ENCODE data around the gene RHOG. TPM values are rescaled to one million over a fixed set of nuclear protein-coding genes. Genes with fewer than 3 reads are reported as not detected.

The RHOG gene
- total and polyA plus RNA-seq, 7 donors, result 37.3 to 90.3 (median 48.7) TPM

DNA sequence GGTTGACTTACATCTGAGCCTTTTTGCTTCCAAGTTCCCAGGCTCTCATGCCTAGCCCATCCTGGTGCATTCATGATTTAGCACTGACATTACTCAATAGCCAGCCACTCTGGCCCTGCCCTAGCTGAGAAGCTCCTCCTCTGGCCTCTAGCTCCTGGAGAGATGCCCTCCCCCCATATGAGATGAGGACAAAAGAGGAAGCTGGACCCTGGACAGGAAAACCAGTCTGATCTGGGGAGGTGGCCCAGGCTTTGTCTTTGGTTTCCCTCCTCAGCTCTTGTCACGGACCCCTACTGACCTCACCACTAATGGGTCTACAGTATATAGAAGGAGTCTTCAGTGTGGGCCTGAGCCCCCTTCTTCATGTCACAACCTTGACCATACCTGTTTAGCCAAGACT is 3.0 kb downstream of the RHOG start:
- H3K36me3 ChIP-seq, result peaks cover 0 to 11% (median 0%) of the 10 kb centered on the region in 4 donors
- H3K4me3 ChIP-seq, result no peak overlapping the region
- H3K27ac ChIP-seq, result peak overlapping the region in 3 of 4 donors; percentile 29 to 98 (median 47)
- peak; percentile 76 for DNase-seq
- peaks cover 1 to 73% (median 48%) of the 10 kb centered on the region in 4 donors for H3K4me1 ChIP-seq
- WGBS, 2 donors, result 58 to 100% methylated on average over 1 of the region's 1 CpG
- TF ChIP-seq, protein P1, sequence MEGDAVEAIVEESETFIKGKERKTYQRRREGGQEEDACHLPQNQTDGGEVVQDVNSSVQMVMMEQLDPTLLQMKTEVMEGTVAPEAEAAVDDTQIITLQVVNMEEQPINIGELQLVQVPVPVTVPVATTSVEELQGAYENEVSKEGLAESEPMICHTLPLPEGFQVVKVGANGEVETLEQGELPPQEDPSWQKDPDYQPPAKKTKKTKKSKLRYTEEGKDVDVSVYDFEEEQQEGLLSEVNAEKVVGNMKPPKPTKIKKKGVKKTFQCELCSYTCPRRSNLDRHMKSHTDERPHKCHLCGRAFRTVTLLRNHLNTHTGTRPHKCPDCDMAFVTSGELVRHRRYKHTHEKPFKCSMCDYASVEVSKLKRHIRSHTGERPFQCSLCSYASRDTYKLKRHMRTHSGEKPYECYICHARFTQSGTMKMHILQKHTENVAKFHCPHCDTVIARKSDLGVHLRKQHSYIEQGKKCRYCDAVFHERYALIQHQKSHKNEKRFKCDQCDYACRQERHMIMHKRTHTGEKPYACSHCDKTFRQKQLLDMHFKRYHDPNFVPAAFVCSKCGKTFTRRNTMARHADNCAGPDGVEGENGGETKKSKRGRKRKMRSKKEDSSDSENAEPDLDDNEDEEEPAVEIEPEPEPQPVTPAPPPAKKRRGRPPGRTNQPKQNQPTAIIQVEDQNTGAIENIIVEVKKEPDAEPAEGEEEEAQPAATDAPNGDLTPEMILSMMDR (IDR thresholded peaks at IDR 0.05), result no peak
- TF ChIP-seq POLR2A (IDR thresholded peaks at IDR 0.05) (no peak), POLR2AphosphoS5 (IDR thresholded peaks at IDR 0.05) (no peak), EP300 (IDR thresholded peaks at IDR 0.05) (no peak)
- H3K27me3 ChIP-seq, result no peaks in the 10 kb centered on the region
- intact Hi-C loops (cut with DNase I), result no loop called here
- no peaks in the 10 kb centered on the region for H3K9me3 ChIP-seq

DNA sequence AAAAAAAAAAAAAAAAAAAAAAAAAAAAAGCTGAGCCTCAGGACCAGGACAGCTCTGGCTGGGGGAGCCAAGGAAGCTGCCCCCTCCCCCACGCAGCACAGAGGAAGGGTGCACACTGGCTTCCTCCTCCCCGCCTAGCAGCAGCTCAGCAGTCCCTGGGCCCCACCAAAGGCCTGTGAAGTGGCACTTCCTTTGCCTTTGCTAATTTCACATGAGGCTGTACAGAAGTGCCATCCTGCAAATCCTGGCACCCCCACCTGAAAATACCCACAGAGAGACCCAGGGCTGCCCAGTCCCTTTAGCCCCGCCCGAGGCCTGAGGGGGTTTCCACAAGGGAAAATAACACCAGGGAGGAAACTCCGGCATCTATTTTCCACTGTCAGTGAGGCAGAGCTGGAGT is 3.9 kb downstream of the RHOG start:
- TF ChIP-seq, protein P1 (IDR thresholded peaks at IDR 0.05), result no peak
- no peak for TF ChIP-seq POLR2AphosphoS5 (IDR thresholded peaks at IDR 0.05)
- TF ChIP-seq EP300 (IDR thresholded peaks at IDR 0.05), result no peak
- no peak for TF ChIP-seq POLR2A (IDR thresholded peaks at IDR 0.05)
- Histone ChIP-seq H3K27me3 (no peaks in the 10 kb centered on the region), H3K4me3 (no peak overlapping the region), H3K27ac (peak overlapping the region in 3 of 4 donors; percentile 29 to 35 (median 31)), H3K9me3 (no peaks in the 10 kb centered on the region), H3K4me1 (peaks cover 2 to 71% (median 54%) of the 10 kb centered on the region in 4 donors), H3K36me3 (peaks cover 0 to 11% (median 1%) of the 10 kb centered on the region in 4 donors)
- DNase-seq, result no peak
- 59 to 83% methylated on average over 5 of the region's 5 CpGs for WGBS, 2 donors
- intact Hi-C loops (cut with DNase I), result no loop called here

DNA sequence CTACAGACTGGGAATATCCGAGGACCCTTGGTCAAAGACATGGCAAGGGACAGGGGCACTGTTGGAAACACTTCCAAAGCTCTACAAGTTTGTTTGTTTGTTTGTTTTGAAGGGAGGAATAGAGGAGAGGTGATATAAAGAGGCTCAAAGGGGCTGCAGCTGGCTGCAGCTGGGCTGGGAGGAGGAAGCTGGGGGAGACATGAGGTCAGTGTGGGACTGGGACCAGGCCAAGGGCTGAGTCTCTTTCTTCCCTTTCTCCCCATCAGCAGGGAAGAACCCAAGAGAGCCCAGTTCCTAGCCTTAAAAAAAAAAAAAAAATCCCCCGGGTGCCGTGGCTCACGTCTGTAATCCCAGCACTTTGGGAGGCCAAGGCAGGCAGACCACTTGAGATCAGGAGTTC is 5.0 kb downstream of the RHOG start:
- WGBS, 2 donors, result 61 to 80% methylated on average over 4 of the region's 4 CpGs
- Histone ChIP-seq H3K4me1 (peaks cover 2 to 65% (median 52%) of the 10 kb centered on the region in 4 donors), H3K27ac (peak overlapping the region in 3 of 4 donors; percentile 8 to 31 (median 27)), H3K27me3 (no peaks in the 10 kb centered on the region), H3K36me3 (peaks cover 0 to 18% (median 2%) of the 10 kb centered on the region in 4 donors), H3K9me3 (no peaks in the 10 kb centered on the region), H3K4me3 (no peak overlapping the region)
- intact Hi-C loops (cut with DNase I), result no loop called here
- TF ChIP-seq, protein P1 (IDR thresholded peaks at IDR 0.05), result no peak
- no peak for TF ChIP-seq POLR2AphosphoS5 (IDR thresholded peaks at IDR 0.05)
- DNase-seq, result no peak

DNA sequence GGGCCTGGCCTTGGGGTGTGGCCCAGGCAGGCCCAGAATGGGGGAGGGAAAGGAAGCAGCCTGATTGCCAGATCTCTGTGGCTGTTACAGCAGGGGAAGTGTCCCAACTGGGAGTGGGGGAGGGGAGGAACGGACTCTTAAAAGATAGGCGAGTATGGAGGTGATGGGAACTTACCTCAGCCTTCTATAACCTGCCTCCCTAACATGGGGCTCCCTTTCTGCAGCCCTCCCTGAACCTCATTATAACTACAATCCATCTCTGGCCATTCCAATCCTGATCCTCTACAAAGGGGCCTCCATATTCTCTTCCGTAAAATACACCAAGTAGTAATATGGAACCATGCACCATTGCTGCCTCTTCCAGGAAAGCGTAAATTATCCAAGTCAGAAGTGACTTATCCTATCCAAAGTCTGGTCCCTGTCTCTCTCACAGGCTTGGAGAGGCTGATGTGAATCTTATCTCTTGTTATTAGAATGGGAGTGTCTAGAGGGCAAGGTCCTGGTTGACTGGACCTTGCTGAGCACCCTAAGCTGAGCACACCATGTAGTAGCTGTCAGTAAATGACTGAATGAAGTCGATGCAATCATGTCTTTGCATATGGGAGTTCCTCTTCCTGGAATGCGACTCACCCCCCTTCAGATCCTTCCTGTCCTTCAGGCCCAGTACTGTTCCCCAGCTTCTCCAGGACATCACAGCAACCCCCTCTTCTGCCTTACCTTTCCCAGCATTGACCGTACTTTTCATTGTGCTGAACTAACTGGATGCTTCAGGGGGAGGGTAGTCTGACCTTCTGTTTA is 5.9 kb downstream of the RHOG start:
- TF ChIP-seq POLR2AphosphoS5 (IDR thresholded peaks at IDR 0.05) (no peak), POLR2A (IDR thresholded peaks at IDR 0.05) (no peak), EP300 (IDR thresholded peaks at IDR 0.05) (no peak)
- TF ChIP-seq, protein P1 (IDR thresholded peaks at IDR 0.05), result no peak
- Histone ChIP-seq H3K27ac (peak overlapping the region in 3 of 4 donors; percentile 8 to 31 (median 27)), H3K27me3 (no peaks in the 10 kb centered on the region), H3K36me3 (peaks cover 0 to 25% (median 2%) of the 10 kb centered on the region in 4 donors), H3K4me1 (peaks cover 2 to 59% (median 47%) of the 10 kb centered on the region in 4 donors), H3K4me3 (no peak overlapping the region), H3K9me3 (no peaks in the 10 kb centered on the region)
- 61 to 77% methylated on average over 7 of the region's 7 CpGs for WGBS, 2 donors
- DNase-seq, result no peak
- intact Hi-C loops (cut with DNase I), result no loop called here
